HepG2 (cell line): ENCODE data around the gene TGFA. TPM values are rescaled to one million over a fixed set of nuclear protein-coding genes. Genes with fewer than 3 reads are reported as not detected.

Experiments
- CEBPG ChIP-seq: IDR thresholded peaks from 2 replicates; pipeline ENCODE4 v1.6.1; 2016
- EED ChIP-seq: sonication (generic); formaldehyde crosslinking; IDR thresholded peaks from 2 replicates; pipeline ENCODE4 v1.5.0; 2020; ENCODE audit warnings: mild to moderate bottlenecking, missing genetic modification reagents
- HNF1A ChIP-seq, 2 experiments: sonication (generic) in 1 of 2; formaldehyde crosslinking in 1 of 2; IDR thresholded peaks; 2 replicates each; pipeline versions ENCODE4 v1.4.0 to v1.6.1; 2016 to 2020; ENCODE audit warnings: borderline replicate concordance in 1 of 2, low read depth in 1 of 2, mild to moderate bottlenecking in 1 of 2, missing genetic modification reagents in 1 of 2
- SMYD3 ChIP-seq: sonication (generic); formaldehyde crosslinking; IDR thresholded peaks from 2 replicates; pipeline ENCODE4 v1.8.1; 2023; ENCODE audit warnings: mild to moderate bottlenecking, missing genetic modification reagents
- THAP9 ChIP-seq: sonication (generic); formaldehyde crosslinking; IDR thresholded peaks from 2 replicates; pipeline ENCODE4; 2020; ENCODE audit warnings: missing genetic modification reagents, mild to moderate bottlenecking, borderline replicate concordance
- ZBTB39 ChIP-seq: sonication (generic); formaldehyde crosslinking; IDR thresholded peaks from 2 replicates; pipeline ENCODE4 v1.5.0; 2020; ENCODE audit warnings: missing genetic modification reagents
- ZBTB8A ChIP-seq: sonication (generic); formaldehyde crosslinking; IDR thresholded peaks from 2 replicates; pipeline ENCODE4 v1.4.0; 2020; ENCODE audit warnings: mild to moderate bottlenecking, low read depth, missing genetic modification reagents, borderline replicate concordance
- ZNF44 ChIP-seq: sonication (generic); formaldehyde crosslinking; IDR thresholded peaks from 2 replicates; pipeline ENCODE4 v1.5.1; 2020; ENCODE audit warnings: mild to moderate bottlenecking, missing genetic modification reagents
- ZNF619 ChIP-seq: sonication (generic); formaldehyde crosslinking; IDR thresholded peaks from 2 replicates; pipeline ENCODE4 v1.4.0; 2020; ENCODE audit warnings: mild to moderate bottlenecking, missing genetic modification reagents
- ZNF747 ChIP-seq: sonication (generic); formaldehyde crosslinking; IDR thresholded peaks from 2 replicates; pipeline ENCODE4 v1.8.1; 2023; ENCODE audit warnings: missing genetic modification reagents, mild to moderate bottlenecking, borderline replicate concordance
- ZSCAN22 ChIP-seq: sonication (generic); formaldehyde crosslinking; IDR thresholded peaks from 2 replicates; pipeline ENCODE4 v1.4.0; 2020; ENCODE audit warnings: mild to moderate bottlenecking, missing genetic modification reagents
- polyA plus RNA-seq, 8 experiments: library from polyadenylated mRNA; depleted of rRNA in 3 of 8; stranded (reverse) in 7 of 8; unstranded in 1 of 8; fragments of >200 nt; fragmentation: Illumina TruSeq in 4 of 8; extraction: Trizol in 4 of 8; gene quantifications; 2 replicates each; pipeline versions ENCODE4 v1.2.1 to v1.2.3, GENCODE V29; 2011 to 2016; ENCODE audit warnings: low read depth in 4 of 8, missing spikeins in 1 of 8, mixed read lengths in 1 of 8; ENCODE audit not compliant: insufficient read depth in 1 of 8
- total RNA-seq, 5 experiments: library from RNA; depleted of rRNA; stranded (reverse); fragments of >200 nt; fragmentation: Illumina TruSeq; extraction: Trizol; gene quantifications; 2 replicates each; pipeline ENCODE4 v1.2.3, GENCODE V29; 2016; ENCODE audit warnings: low read depth in 1 of 5
- TF ChIP-seq, protein P1 (sequence below): sonication (generic); formaldehyde crosslinking; IDR thresholded peaks from 2 replicates; pipeline ENCODE4 v1.4.0; 2020; ENCODE audit warnings: mild to moderate bottlenecking, missing genetic modification reagents
- TF ChIP-seq, protein P2 (sequence below): sonication (generic); formaldehyde crosslinking; conservative IDR thresholded peaks from 2 replicates; pipeline ENCODE4 v1.4.0; 2020; ENCODE audit warnings: mild to moderate bottlenecking, missing genetic modification reagents, moderate library complexity

TGFA gene
- total and polyA plus RNA-seq, 2 of the 13 experiments (the other 11 are each of a cell fraction or from before 2014, with no cell fraction given) = 7.8 to 15.3 TPM

- TF ChIP-seq, protein P1, sequence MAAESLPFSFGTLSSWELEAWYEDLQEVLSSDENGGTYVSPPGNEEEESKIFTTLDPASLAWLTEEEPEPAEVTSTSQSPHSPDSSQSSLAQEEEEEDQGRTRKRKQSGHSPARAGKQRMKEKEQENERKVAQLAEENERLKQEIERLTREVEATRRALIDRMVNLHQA (CRISPR knock-in tag) = no peak
- TF ChIP-seq THAP9 (CRISPR knock-in tag) = 0 out of 2 replicates have a peak, but pooled peaks have one; percentile 25
- TF ChIP-seq EED = peak; percentile 81; the same call in 1 of the 2 replicates
- TF ChIP-seq ZBTB8A (CRISPR knock-in tag) = no peak
- no peak for TF ChIP-seq ZSCAN22 (CRISPR knock-in tag)
- TF ChIP-seq ZNF619 = 0 out of 2 replicates have a peak, but pooled peaks have one; percentile 31
- no peak for TF ChIP-seq ZNF747 (CRISPR knock-in tag)
- no peak for TF ChIP-seq ZNF44 (CRISPR knock-in tag)
- no peak for TF ChIP-seq ZBTB39 (CRISPR knock-in tag)
- TF ChIP-seq HNF1A (IDR thresholded peaks at IDR 0.05; ENCODE audit: low read depth) = no peak
- no peak for TF ChIP-seq HNF1A (CRISPR knock-in tag; IDR thresholded peaks at IDR 0.05; ENCODE audit: borderline replicate concordance)
- TF ChIP-seq CEBPG = peak; percentile 63
- TF ChIP-seq, protein P2, sequence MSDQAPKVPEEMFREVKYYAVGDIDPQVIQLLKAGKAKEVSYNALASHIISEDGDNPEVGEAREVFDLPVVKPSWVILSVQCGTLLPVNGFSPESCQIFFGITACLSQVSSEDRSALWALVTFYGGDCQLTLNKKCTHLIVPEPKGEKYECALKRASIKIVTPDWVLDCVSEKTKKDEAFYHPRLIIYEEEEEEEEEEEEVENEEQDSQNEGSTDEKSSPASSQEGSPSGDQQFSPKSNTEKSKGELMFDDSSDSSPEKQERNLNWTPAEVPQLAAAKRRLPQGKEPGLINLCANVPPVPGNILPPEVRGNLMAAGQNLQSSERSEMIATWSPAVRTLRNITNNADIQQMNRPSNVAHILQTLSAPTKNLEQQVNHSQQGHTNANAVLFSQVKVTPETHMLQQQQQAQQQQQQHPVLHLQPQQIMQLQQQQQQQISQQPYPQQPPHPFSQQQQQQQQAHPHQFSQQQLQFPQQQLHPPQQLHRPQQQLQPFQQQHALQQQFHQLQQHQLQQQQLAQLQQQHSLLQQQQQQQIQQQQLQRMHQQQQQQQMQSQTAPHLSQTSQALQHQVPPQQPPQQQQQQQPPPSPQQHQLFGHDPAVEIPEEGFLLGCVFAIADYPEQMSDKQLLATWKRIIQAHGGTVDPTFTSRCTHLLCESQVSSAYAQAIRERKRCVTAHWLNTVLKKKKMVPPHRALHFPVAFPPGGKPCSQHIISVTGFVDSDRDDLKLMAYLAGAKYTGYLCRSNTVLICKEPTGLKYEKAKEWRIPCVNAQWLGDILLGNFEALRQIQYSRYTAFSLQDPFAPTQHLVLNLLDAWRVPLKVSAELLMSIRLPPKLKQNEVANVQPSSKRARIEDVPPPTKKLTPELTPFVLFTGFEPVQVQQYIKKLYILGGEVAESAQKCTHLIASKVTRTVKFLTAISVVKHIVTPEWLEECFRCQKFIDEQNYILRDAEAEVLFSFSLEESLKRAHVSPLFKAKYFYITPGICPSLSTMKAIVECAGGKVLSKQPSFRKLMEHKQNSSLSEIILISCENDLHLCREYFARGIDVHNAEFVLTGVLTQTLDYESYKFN (CRISPR knock-in tag) = no peak
- TF ChIP-seq SMYD3 = 0 out of 2 replicates have a peak, but pooled peaks have one; percentile 32
These were observed 29.3 kb downstream of the TGFA start (continued) for GRCh38 chr2:70523996-70524965.
